ENCODE measurements around the gene EIF4G3. TPM values are rescaled to one million over a fixed set of nuclear protein-coding genes. Genes with fewer than 3 reads are reported as not detected.

The EIF4G3 gene
- polyA plus RNA-seq, 1 donor (not counting 4 experiments of a cell fraction or from before 2014, with no cell fraction given): 44.6 TPM

DNA sequence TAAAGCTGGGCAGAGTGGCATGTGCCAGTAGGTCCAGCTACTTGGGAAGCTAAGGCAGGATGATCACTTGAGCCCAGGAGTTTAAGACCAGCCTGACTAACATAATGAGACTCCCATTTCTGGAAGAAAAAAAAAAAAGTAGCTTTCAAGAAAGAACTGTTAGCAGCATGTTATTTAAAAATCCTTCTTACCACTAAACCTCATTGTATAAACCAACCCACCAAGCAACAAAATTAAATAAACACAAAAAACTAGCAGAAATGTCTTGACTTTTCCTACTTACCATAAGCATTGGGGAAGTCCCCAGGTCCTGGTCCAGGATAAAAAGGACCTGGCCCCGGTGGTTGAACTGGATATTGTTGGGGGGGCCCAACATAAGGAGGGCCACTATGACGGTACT lies 196.6 kb downstream of the EIF4G3 start:
- peaks cover 2% of the 10 kb centered on the region for H4K20me1 ChIP-seq (ENCODE audit: control insufficient read depth, extremely low read depth, insufficient read depth, low read length)
- no peaks in the 10 kb centered on the region for H3K79me2 ChIP-seq (ENCODE audit: control insufficient read depth, insufficient read depth, low read length)
- H3K9me3 ChIP-seq (ENCODE audit: control insufficient read depth, low read depth, low read length): no peaks in the 10 kb centered on the region
- H3K9ac ChIP-seq (ENCODE audit: control insufficient read depth, extremely low read depth, insufficient read depth, low read length): no peak overlapping the region
- H3K4me3 ChIP-seq (ENCODE audit: control insufficient read depth in 2 of 3, extremely low read depth in 1 of 3, insufficient read depth in 2 of 3, low read depth in 1 of 3, low read length in 3 of 3): no peak overlapping the region
- H3K9me1 ChIP-seq (ENCODE audit: control insufficient read depth, extremely low read depth, insufficient read depth, low read length): no peaks in the 10 kb centered on the region
- no peak overlapping the region for H3K4me2 ChIP-seq (ENCODE audit: control insufficient read depth, extremely low read depth, insufficient read depth, low read depth, low read length)
- dilution Hi-C loops (cut with MboI; ENCODE audit: extremely low pct_ligation_motif_present, low sequenced_read_pairs): no loop called here
- peaks cover 13% of the 10 kb centered on the region for H3K4me1 ChIP-seq (ENCODE audit: control insufficient read depth, extremely low read depth, insufficient read depth, low read length)
- no peak for FAIRE-seq
- H3K36me3 ChIP-seq (ENCODE audit: control insufficient read depth in 2 of 2, extremely low read depth in 1 of 2, insufficient read depth in 2 of 2, low read length in 2 of 2): peaks cover 0 to 2% of the 10 kb centered on the region in 2 experiments
- H2AFZ ChIP-seq (ENCODE audit: control insufficient read depth, low read length): no peak overlapping the region
- no peak for DNase-seq (ENCODE audit: low read depth, low spot score)
- no peak overlapping the region for H3K27ac ChIP-seq (ENCODE audit: control insufficient read depth, insufficient read depth, low read length)
- no peaks in the 10 kb centered on the region for H3K27me3 ChIP-seq (ENCODE audit: control insufficient read depth, extremely low read depth, insufficient read depth, low read length)
- TF ChIP-seq, protein P1, sequence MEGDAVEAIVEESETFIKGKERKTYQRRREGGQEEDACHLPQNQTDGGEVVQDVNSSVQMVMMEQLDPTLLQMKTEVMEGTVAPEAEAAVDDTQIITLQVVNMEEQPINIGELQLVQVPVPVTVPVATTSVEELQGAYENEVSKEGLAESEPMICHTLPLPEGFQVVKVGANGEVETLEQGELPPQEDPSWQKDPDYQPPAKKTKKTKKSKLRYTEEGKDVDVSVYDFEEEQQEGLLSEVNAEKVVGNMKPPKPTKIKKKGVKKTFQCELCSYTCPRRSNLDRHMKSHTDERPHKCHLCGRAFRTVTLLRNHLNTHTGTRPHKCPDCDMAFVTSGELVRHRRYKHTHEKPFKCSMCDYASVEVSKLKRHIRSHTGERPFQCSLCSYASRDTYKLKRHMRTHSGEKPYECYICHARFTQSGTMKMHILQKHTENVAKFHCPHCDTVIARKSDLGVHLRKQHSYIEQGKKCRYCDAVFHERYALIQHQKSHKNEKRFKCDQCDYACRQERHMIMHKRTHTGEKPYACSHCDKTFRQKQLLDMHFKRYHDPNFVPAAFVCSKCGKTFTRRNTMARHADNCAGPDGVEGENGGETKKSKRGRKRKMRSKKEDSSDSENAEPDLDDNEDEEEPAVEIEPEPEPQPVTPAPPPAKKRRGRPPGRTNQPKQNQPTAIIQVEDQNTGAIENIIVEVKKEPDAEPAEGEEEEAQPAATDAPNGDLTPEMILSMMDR (optimal IDR thresholded peaks at IDR 0.05 in 1 of 3, IDR thresholded peaks at IDR 0.05 in 1 of 3, conservative IDR thresholded peaks at IDR 0.05 in 1 of 3; ENCODE audit: extremely low read depth in 1 of 3, insufficient read depth in 2 of 3, low read length in 3 of 3): no peak
- no peak for TF ChIP-seq EZH2 (IDR thresholded peaks at IDR 0.05; ENCODE audit: low read length)

DNA sequence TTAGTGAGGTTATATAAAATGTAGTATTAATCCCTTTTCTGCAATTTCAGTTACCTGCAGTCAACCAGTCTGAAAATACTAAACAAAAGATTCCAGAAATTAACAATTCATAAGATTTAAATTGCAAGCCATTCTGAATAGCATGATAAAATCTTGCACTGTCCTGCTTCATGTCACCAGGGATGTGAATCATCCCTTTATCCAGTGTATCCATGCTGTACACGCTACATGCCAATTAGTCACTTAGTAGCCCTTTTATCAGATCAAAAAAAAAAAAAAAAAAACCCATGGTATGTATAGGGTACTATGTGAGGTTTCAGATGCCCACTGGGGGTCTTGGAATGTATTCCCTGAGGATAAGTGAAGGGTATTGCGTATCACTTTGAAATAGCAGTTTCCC lies 198.3 kb downstream of the EIF4G3 start:
- dilution Hi-C loops (cut with MboI; ENCODE audit: extremely low pct_ligation_motif_present, low sequenced_read_pairs): no loop called here
- no peaks in the 10 kb centered on the region for H3K27me3 ChIP-seq (ENCODE audit: control insufficient read depth, extremely low read depth, insufficient read depth, low read length)
- no peak for FAIRE-seq

More for the DNA sequence above, 198.3 kb downstream of the EIF4G3 start:
- no peaks in the 10 kb centered on the region for H3K79me2 ChIP-seq (ENCODE audit: control insufficient read depth, insufficient read depth, low read length)
- H3K36me3 ChIP-seq (ENCODE audit: control insufficient read depth in 2 of 2, extremely low read depth in 1 of 2, insufficient read depth in 2 of 2, low read length in 2 of 2): peaks cover 0 to 2% of the 10 kb centered on the region in 2 experiments
- H2AFZ ChIP-seq (ENCODE audit: control insufficient read depth, low read length): no peak overlapping the region
- no peaks in the 10 kb centered on the region for H3K9me1 ChIP-seq (ENCODE audit: control insufficient read depth, extremely low read depth, insufficient read depth, low read length)
- no peak overlapping the region for H3K9ac ChIP-seq (ENCODE audit: control insufficient read depth, extremely low read depth, insufficient read depth, low read length)
- H4K20me1 ChIP-seq (ENCODE audit: control insufficient read depth, extremely low read depth, insufficient read depth, low read length): peaks cover 2% of the 10 kb centered on the region
- H3K27ac ChIP-seq (ENCODE audit: control insufficient read depth, insufficient read depth, low read length): no peak overlapping the region
- H3K4me2 ChIP-seq (ENCODE audit: control insufficient read depth, extremely low read depth, insufficient read depth, low read depth, low read length): no peak overlapping the region
- H3K4me3 ChIP-seq (ENCODE audit: control insufficient read depth in 2 of 3, extremely low read depth in 1 of 3, insufficient read depth in 2 of 3, low read depth in 1 of 3, low read length in 3 of 3): no peak overlapping the region
- no peak for DNase-seq (ENCODE audit: low read depth, low spot score)
- TF ChIP-seq, protein P1 (optimal IDR thresholded peaks at IDR 0.05 in 1 of 3, IDR thresholded peaks at IDR 0.05 in 1 of 3, conservative IDR thresholded peaks at IDR 0.05 in 1 of 3; ENCODE audit: extremely low read depth in 1 of 3, insufficient read depth in 2 of 3, low read length in 3 of 3): no peak
- no peak for TF ChIP-seq EZH2 (IDR thresholded peaks at IDR 0.05; ENCODE audit: low read length)
- no peaks in the 10 kb centered on the region for H3K9me3 ChIP-seq (ENCODE audit: control insufficient read depth, low read depth, low read length)
- H3K4me1 ChIP-seq (ENCODE audit: control insufficient read depth, extremely low read depth, insufficient read depth, low read length): peaks cover 18% of the 10 kb centered on the region
